Measurements from ENCODE around the gene MTMR11.

DNA sequence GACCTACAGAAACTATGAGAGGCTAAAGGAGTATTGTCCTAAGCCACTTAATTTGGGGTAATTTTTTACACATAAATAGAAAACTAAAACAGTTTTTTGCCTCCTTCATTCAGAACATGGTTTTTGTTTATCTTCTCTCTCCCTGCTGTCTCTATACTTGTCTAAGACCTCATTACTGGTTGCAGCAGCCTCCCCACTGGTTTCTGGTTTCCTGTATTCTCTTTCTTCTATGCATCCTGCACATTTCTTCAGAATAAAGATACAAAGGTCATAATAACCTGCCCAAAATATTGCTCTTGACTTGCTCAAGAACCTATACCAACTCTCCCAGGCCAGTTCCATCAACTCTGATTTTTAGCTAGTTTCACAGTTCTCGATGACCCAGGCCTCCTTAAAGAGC lies 57.1 kb downstream of the MTMR11 start:
- TF ChIP-seq ARNT (IDR thresholded peaks at IDR 0.05) = no peak
- no peak for TF ChIP-seq SP1 (IDR thresholded peaks at IDR 0.05)
- no peak for TF ChIP-seq TARDBP (IDR thresholded peaks at IDR 0.05)
- TF ChIP-seq L3MBTL2 (conservative IDR thresholded peaks at IDR 0.05) = no peak
- no peak for TF ChIP-seq FOXK2 (IDR thresholded peaks at IDR 0.05)
- no peak for TF ChIP-seq ZNF384 (IDR thresholded peaks at IDR 0.05)
- TF ChIP-seq ELF4 (IDR thresholded peaks at IDR 0.05) = no peak
- TF ChIP-seq BHLHE40 (IDR thresholded peaks at IDR 0.05; ENCODE audit: borderline replicate concordance) = no peak
- no peak for TF ChIP-seq FOXA1 (IDR thresholded peaks at IDR 0.05)
- TF ChIP-seq SUZ12 (IDR thresholded peaks at IDR 0.05) = no peak
